Measurements from ENCODE around the gene CYB5R4.
A peak's percentile ranks its signal among the peaks of the same experiment; 100 is the strongest.

Gene CYB5R4

GRCh38 chr6:83853178-83854000 lies 6.1 kb upstream of the CYB5R4 start, which contains the start of gene RIPPLY2:
TSS of gene RIPPLY2 (plus strand) at chr6:83853360. CDS start at chr6:83853417, 57 bp downstream.
- Mint-ChIP-seq H3K4me3 (peak within 1 kb of the TSS; percentile 79), H3K4me1 (peaks cover 11% of the 10 kb centered on the region), H3K36me3 (no peaks in the 10 kb centered on the region), H3K27ac (no peak within 1 kb of the TSS), H3K9me3 (no peaks in the 10 kb centered on the region), H3K27me3 (peaks cover 35% of the 10 kb centered on the region)
- peak in 1 of 2 donors; percentile 1 for DNase-seq (ENCODE audit: low spot score in 2 of 2)
- ATAC-seq (ENCODE audit: low read depth), result peak; percentile 51

DNA sequence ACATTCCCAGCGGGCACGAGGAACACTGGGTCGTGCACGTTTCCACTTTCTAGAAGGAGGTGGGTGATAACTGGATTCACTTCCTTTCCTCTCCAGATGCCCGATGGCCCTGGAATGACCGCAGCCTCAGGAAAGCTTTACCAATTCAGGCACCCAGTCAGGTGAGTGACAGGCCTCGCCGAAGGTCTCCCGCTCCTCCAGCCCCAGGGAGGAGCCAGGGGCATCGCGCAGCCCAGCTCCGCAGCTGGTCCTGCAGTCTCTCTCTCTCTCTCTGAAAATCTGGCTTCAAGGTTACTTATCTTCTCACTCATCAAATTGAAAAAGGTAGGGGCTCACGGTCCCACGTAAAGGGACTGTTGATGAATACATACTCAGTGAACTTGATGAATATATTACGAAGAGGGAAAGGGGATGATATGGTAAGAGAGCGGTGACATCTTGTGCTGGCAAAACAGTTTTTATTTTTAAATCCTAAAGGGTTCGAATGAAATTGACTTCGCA lies 5.4 kb upstream of the CYB5R4 start:
- peak overlapping the region; percentile 79 for H3K4me3 Mint-ChIP-seq
- DNase-seq (ENCODE audit: low spot score in 2 of 2) (no peak), ATAC-seq (ENCODE audit: low read depth) (no peak)
- H3K9me3 Mint-ChIP-seq, result no peaks in the 10 kb centered on the region
- H3K27ac Mint-ChIP-seq, result no peak overlapping the region
- no peaks in the 10 kb centered on the region for H3K36me3 Mint-ChIP-seq
- peaks cover 31% of the 10 kb centered on the region for H3K27me3 Mint-ChIP-seq
- peaks cover 12% of the 10 kb centered on the region for H3K4me1 Mint-ChIP-seq

- H3K27me3 Mint-ChIP-seq, result peaks cover 27% of the 10 kb centered on the region
These were observed 4.7 kb upstream of the CYB5R4 start for GRCh38 chr6:83854766-83855165.

GRCh38 chr6:83860359-83860755 lies 868 bp downstream of the CYB5R4 start:
- DNase-seq (ENCODE audit: low spot score in 2 of 2) (peak in 1 of 2 donors; percentile 1), ATAC-seq (ENCODE audit: low read depth) (peak; percentile 23)
- Mint-ChIP-seq H3K27ac (peak overlapping the region; percentile 98), H3K36me3 (peaks cover 21% of the 10 kb centered on the region), H3K27me3 (peaks cover 5% of the 10 kb centered on the region), H3K4me3 (peak overlapping the region; percentile 100), H3K9me3 (no peaks in the 10 kb centered on the region), H3K4me1 (peaks cover 25% of the 10 kb centered on the region)

More at GRCh38 chr6:83854766-83855165, 4.7 kb upstream of the CYB5R4 start:
- Mint-ChIP-seq H3K4me3 (no peak overlapping the region), H3K27ac (no peak overlapping the region), H3K36me3 (peaks cover under 1% of the 10 kb centered on the region), H3K9me3 (no peaks in the 10 kb centered on the region), H3K4me1 (peaks cover 15% of the 10 kb centered on the region)
- DNase-seq (ENCODE audit: low spot score in 2 of 2) (no peak), ATAC-seq (ENCODE audit: low read depth) (no peak)

DNA sequence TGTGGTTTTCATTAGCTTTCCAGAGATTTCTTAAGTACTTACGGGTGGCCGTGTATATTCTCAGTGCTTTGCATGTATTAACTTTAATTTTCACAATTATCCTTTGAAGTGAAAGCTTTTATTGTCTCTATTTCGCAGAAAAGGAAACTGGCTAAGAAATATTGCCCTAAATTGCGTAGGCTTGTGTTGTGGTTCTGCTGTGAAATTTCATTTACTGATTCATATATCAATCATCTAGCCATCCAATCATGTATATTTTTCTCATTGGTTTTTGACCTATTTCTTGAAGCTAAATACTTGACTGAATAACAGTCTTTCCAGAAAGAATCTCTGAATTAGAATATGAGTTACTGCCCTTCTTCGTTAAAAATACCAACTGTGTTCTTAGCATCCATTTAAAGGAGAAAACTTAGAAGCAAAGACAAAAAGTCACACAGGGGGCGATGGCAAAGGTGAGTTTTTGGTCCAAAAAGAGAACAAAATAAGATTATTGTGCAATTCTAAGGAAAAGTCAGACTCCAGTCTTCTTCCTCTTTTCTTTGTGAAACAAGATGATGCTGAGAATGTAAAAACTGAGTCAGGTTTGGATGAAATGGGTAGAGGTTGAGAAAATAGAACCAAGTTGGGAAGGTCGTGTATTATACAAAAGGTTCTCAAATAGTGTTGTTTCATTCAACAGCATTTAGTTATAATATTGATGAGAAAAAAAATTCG lies 1.4 kb downstream of the CYB5R4 start:
- ATAC-seq (ENCODE audit: low read depth) (no peak), DNase-seq (ENCODE audit: low spot score in 2 of 2) (no peak)
- Mint-ChIP-seq H3K27ac (peak overlapping the region; percentile 98), H3K36me3 (peaks cover 27% of the 10 kb centered on the region), H3K4me1 (peaks cover 25% of the 10 kb centered on the region), H3K27me3 (peaks cover 2% of the 10 kb centered on the region), H3K4me3 (peak overlapping the region; percentile 100), H3K9me3 (no peaks in the 10 kb centered on the region)

- ATAC-seq (ENCODE audit: low read depth) (no peak), DNase-seq (ENCODE audit: low spot score in 2 of 2) (no peak)
- H3K36me3 Mint-ChIP-seq, result peaks cover 43% of the 10 kb centered on the region
- H3K9me3 Mint-ChIP-seq, result peaks cover 7% of the 10 kb centered on the region
- peak overlapping the region; percentile 9 for H3K27ac Mint-ChIP-seq
- no peak overlapping the region for H3K4me3 Mint-ChIP-seq
- H3K27me3 Mint-ChIP-seq, result no peaks in the 10 kb centered on the region
- H3K4me1 Mint-ChIP-seq, result peaks cover 30% of the 10 kb centered on the region
These were observed 3.4 kb downstream of the CYB5R4 start for GRCh38 chr6:83862776-83863471.

DNA sequence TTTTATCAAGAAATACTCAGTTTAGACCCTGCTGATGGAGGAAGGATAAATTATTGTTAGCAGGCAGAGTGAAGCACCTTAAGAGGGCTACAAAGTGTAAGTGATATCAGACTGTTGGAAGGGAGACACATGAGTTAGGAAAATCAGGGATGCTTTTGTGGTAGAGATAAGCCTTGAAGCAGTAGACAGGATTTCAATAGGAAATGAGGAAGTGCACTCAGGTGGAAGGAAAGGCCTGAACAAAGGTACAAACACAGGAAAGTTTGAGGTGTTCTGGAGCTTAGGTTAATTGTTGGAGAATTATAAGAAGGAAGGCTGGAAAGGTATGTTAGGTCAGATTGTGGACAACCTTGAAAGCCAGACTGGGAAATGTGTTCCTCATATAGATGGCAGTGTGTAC lies 7.6 kb downstream of the CYB5R4 start:
- Mint-ChIP-seq H3K9me3 (peaks cover 10% of the 10 kb centered on the region), H3K36me3 (peaks cover 58% of the 10 kb centered on the region), H3K4me3 (no peak overlapping the region), H3K27me3 (no peaks in the 10 kb centered on the region), H3K27ac (no peak overlapping the region), H3K4me1 (peaks cover 16% of the 10 kb centered on the region)
- DNase-seq (ENCODE audit: low spot score in 2 of 2) (no peak), ATAC-seq (ENCODE audit: low read depth) (no peak)

DNA sequence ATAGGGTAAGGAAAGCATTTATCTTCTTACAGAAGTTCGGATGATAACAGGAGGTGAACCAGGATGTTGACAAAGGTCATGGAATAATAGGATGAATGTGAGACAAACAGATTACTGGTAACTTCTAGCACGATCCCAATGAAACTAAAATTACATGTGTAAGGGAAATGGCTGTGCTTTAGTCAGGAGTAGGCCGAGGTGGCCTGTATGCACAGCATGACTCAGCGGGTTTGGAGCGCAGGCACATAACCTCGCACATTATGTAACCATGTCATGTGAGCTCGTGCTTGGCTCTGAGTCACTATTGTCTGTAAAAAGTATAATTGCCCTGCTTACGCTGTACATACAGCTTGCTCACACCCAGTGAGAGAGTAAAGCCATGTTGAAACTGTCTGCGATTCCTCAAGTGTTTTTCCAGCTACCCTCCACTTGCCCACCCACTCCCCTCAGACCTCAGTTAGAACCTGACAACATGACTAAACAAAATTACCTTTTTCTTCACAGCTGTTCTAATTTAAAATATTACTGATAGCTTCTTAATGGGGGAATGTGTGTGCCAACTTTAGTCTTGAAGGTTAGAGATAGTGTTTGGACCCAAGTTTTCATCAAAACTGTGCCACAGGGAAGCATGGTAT lies 8.2 kb downstream of the CYB5R4 start:
- Mint-ChIP-seq H3K27me3 (no peaks in the 10 kb centered on the region), H3K4me1 (peaks cover 14% of the 10 kb centered on the region), H3K36me3 (peaks cover 54% of the 10 kb centered on the region), H3K4me3 (no peak overlapping the region), H3K9me3 (peaks cover 10% of the 10 kb centered on the region), H3K27ac (no peak overlapping the region)
- ATAC-seq (ENCODE audit: low read depth) (no peak), DNase-seq (ENCODE audit: low spot score in 2 of 2) (no peak)

- Mint-ChIP-seq H3K36me3 (peaks cover 57% of the 10 kb centered on the region), H3K27ac (no peak overlapping the region), H3K4me1 (peaks cover 17% of the 10 kb centered on the region), H3K4me3 (no peak overlapping the region), H3K9me3 (peaks cover 12% of the 10 kb centered on the region), H3K27me3 (no peaks in the 10 kb centered on the region)
- ATAC-seq (ENCODE audit: low read depth), result no peak
- DNase-seq (ENCODE audit: low spot score in 2 of 2), result no peak
These were observed 9.2 kb downstream of the CYB5R4 start for GRCh38 chr6:83868639-83869038.

DNA sequence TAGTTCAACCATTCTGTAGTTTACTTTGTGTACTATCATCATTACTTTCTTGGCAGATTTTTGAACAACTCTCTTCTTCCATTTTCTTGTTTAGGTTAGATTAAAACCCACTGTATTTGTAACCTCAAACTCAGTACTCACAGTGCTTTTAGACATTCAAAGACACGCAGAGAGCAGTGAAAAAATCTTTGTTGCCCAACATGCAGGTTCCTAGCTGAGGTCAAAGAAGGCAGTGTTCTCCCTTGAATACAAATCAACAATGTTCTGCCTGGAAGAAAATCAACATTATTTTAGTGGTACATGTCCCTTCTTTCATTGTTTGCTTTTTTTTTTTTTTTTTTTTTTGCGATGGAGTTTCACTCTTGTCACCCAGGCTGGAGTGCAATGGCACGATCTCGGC lies 11.2 kb downstream of the CYB5R4 start:
- Mint-ChIP-seq H3K36me3 (peaks cover 48% of the 10 kb centered on the region), H3K27me3 (no peaks in the 10 kb centered on the region), H3K27ac (no peak overlapping the region), H3K9me3 (peaks cover 16% of the 10 kb centered on the region), H3K4me3 (no peak overlapping the region), H3K4me1 (peaks cover 25% of the 10 kb centered on the region)
- DNase-seq (ENCODE audit: low spot score in 2 of 2) (no peak), ATAC-seq (ENCODE audit: low read depth) (no peak)

DNA sequence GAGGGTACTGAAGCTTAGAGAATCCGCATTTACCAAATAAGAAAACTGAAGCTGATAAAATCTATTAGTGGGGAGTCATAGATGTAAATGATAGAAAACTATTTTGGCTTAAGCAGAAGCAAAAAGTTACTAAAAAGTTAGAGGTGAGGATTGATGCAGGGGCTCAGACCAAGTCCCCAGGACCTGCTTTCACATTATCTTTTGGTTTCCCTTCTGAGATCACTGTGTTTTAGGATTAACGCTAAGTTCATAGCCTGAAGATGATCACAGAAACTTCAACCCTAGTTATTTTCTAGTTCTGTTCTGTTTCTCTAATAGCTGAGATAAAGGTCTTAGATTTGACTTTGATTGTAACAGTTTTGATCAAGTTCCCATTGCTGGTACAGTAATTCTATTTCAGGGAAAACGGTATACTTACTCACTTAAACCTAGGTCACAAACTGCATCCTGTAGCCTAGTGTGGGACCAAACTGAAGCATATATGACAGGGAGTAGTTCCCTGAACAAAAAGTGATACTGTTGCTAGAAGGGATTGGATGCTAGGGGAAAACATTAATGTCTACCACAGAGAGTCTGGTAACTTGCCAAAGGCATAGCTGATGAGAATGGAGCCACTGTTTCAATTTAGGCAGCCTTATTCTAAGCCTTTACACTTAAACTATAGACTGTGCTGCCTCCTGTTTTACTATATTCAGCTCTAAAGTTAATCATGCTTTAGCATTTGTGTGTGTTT lies 13.1 kb downstream of the CYB5R4 start:
- peaks cover 9% of the 10 kb centered on the region for H3K9me3 Mint-ChIP-seq
- ATAC-seq (ENCODE audit: low read depth) (no peak), DNase-seq (ENCODE audit: low spot score in 2 of 2) (no peak)
- H3K27me3 Mint-ChIP-seq, result no peaks in the 10 kb centered on the region
- H3K4me3 Mint-ChIP-seq, result no peak overlapping the region
- no peak overlapping the region for H3K27ac Mint-ChIP-seq
- peaks cover 35% of the 10 kb centered on the region for H3K36me3 Mint-ChIP-seq
- H3K4me1 Mint-ChIP-seq, result peaks cover 24% of the 10 kb centered on the region

DNA sequence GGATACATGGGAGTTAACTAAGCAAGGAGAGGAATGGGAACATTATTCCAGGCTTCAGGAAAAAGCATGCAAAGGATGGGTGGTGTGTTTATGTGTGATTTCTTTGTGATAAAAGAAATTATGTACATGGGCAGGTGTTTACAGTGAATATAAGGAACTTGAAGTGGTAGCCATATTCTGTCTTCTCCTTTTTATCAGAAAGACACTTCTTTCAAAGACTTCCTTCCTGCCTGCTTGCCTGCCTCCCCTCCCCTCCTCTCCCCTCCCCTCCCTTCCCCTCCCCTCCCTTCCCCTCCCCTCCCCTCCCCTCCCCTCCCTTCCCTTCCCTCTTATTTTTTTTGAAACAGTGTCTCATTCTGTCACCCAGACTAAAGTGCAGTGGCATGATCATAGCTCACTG lies 14.4 kb downstream of the CYB5R4 start:
- H3K4me3 Mint-ChIP-seq, result no peak overlapping the region
- peaks cover 30% of the 10 kb centered on the region for H3K4me1 Mint-ChIP-seq
- H3K27ac Mint-ChIP-seq, result no peak overlapping the region
- peaks cover 26% of the 10 kb centered on the region for H3K36me3 Mint-ChIP-seq
- no peaks in the 10 kb centered on the region for H3K27me3 Mint-ChIP-seq
- ATAC-seq (ENCODE audit: low read depth), result no peak
- peaks cover 7% of the 10 kb centered on the region for H3K9me3 Mint-ChIP-seq
- no peak for DNase-seq (ENCODE audit: low spot score in 2 of 2)

- Mint-ChIP-seq H3K9me3 (peaks cover 7% of the 10 kb centered on the region), H3K27me3 (no peaks in the 10 kb centered on the region), H3K36me3 (peaks cover 22% of the 10 kb centered on the region), H3K27ac (no peak overlapping the region), H3K4me3 (no peak overlapping the region), H3K4me1 (peaks cover 42% of the 10 kb centered on the region)
- DNase-seq (ENCODE audit: low spot score in 2 of 2) (no peak), ATAC-seq (ENCODE audit: low read depth) (no peak)
These were observed 16.4 kb downstream of the CYB5R4 start for GRCh38 chr6:83875843-83876242.
